Measurements from ENCODE around the gene CRLF2.

Gene CRLF2

DNA sequence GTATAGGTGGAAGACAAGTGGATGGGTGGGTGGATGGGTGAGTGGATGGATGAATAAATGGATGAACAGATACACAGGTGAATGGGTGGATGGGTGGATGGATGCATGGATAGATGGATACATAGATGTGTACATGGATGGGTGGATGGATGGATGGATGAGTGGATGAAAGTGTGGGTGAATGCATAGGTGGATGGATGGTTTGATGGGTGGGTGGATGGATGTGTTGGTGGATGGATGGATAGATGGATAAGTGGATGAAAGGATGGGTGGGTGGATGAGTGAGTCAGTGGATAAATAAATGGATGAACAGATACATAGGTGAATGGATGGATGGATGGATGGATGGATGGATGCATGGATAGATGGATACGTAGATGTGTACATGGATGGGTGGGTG, 1.6 kb downstream of the CRLF2 start:
- Histone ChIP-seq H3K36me3 (replicated peaks; ENCODE audit: insufficient read depth, low read length) (no peaks in the 10 kb centered on the region), H3K4me2 (ENCODE audit: low read depth, low read length) (no peak overlapping the region), H3K9me2 (replicated peaks; ENCODE audit: insufficient read depth, low read length) (no peaks in the 10 kb centered on the region), H3K27ac (ENCODE audit: low read length) (no peak overlapping the region), H3K9ac (ENCODE audit: low read length) (no peak overlapping the region), H2AFZ (ENCODE audit: low read length) (no peak overlapping the region), H3K4me1 (ENCODE audit: low read length) (peaks cover 5% of the 10 kb centered on the region), H3K27me3 (replicated peaks; ENCODE audit: insufficient read depth, low read length) (no peaks in the 10 kb centered on the region), H3F3A (ENCODE audit: insufficient read depth, low read length) (peaks cover 26% of the 10 kb centered on the region), H3K9me3 (replicated peaks; ENCODE audit: insufficient read depth, low read length) (no peaks in the 10 kb centered on the region), H3K79me2 (ENCODE audit: low read length) (peaks cover 7% of the 10 kb centered on the region; the same call in 1 of the 2 replicates), H4K20me1 (ENCODE audit: insufficient read depth, low read length) (no peaks in the 10 kb centered on the region), H3K4me3 (ENCODE audit: low read length) (no peak overlapping the region)
- TF ChIP-seq, protein P1, sequence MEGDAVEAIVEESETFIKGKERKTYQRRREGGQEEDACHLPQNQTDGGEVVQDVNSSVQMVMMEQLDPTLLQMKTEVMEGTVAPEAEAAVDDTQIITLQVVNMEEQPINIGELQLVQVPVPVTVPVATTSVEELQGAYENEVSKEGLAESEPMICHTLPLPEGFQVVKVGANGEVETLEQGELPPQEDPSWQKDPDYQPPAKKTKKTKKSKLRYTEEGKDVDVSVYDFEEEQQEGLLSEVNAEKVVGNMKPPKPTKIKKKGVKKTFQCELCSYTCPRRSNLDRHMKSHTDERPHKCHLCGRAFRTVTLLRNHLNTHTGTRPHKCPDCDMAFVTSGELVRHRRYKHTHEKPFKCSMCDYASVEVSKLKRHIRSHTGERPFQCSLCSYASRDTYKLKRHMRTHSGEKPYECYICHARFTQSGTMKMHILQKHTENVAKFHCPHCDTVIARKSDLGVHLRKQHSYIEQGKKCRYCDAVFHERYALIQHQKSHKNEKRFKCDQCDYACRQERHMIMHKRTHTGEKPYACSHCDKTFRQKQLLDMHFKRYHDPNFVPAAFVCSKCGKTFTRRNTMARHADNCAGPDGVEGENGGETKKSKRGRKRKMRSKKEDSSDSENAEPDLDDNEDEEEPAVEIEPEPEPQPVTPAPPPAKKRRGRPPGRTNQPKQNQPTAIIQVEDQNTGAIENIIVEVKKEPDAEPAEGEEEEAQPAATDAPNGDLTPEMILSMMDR (IDR thresholded peaks at IDR 0.05; ENCODE audit: low read length), result no peak
- TF ChIP-seq EZH2 (optimal IDR thresholded peaks at IDR 0.05; ENCODE audit: low read depth, low read length), result no peak
- TF ChIP-seq EZH2phosphoT487 (IDR thresholded peaks at IDR 0.05; ENCODE audit: low read length), result no peak
- DNase-seq, result no peak

DNA sequence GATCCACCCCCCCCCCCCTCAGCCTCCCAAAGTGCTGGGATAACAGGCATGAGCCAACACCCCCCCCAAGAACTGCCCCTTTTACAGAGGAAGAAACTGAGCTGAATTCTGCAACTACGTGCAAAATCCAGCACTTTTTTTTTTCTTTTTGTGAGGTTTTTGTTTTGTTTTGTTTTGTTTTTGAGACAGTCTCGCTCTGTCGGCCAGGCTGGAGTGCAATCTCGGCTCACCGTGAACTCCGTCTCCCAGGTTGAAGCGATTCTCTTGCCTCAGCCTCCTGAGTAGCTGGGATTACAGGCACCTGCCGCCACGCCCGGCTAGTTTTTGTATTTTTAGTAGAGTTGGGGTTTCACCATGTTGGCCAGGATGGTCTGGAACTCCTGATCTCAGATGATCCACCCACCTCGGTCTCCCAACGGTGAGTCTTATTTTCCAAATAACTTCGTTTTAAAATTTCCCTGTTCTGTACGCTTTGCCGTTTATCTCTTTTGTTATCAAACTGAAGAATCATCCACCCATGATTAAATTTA, 4.9 kb downstream of the CRLF2 start:
- Histone ChIP-seq H3K9me3 (replicated peaks; ENCODE audit: insufficient read depth, low read length) (no peaks in the 10 kb centered on the region), H3K27ac (ENCODE audit: low read length) (peak overlapping the region; percentile 100), H3K4me2 (ENCODE audit: low read depth, low read length) (peak overlapping the region; percentile 57), H3F3A (ENCODE audit: insufficient read depth, low read length) (peaks cover 18% of the 10 kb centered on the region), H3K36me3 (replicated peaks; ENCODE audit: insufficient read depth, low read length) (no peaks in the 10 kb centered on the region), H3K27me3 (replicated peaks; ENCODE audit: insufficient read depth, low read length) (no peaks in the 10 kb centered on the region), H2AFZ (ENCODE audit: low read length) (no peak overlapping the region), H3K4me1 (ENCODE audit: low read length) (peaks cover 7% of the 10 kb centered on the region), H4K20me1 (ENCODE audit: insufficient read depth, low read length) (no peaks in the 10 kb centered on the region), H3K9me2 (replicated peaks; ENCODE audit: insufficient read depth, low read length) (no peaks in the 10 kb centered on the region), H3K4me3 (ENCODE audit: low read length) (peak overlapping the region; percentile 62), H3K79me2 (ENCODE audit: low read length) (peaks cover 7% of the 10 kb centered on the region; the same call in 1 of the 2 replicates), H3K9ac (ENCODE audit: low read length) (peak overlapping the region; percentile 91)
- TF ChIP-seq EZH2 (optimal IDR thresholded peaks at IDR 0.05; ENCODE audit: low read depth, low read length) (no peak), EZH2phosphoT487 (IDR thresholded peaks at IDR 0.05; ENCODE audit: low read length) (no peak)
- TF ChIP-seq, protein P1 (IDR thresholded peaks at IDR 0.05; ENCODE audit: low read length), result no peak
- DNase-seq, result peak; percentile 21

DNA sequence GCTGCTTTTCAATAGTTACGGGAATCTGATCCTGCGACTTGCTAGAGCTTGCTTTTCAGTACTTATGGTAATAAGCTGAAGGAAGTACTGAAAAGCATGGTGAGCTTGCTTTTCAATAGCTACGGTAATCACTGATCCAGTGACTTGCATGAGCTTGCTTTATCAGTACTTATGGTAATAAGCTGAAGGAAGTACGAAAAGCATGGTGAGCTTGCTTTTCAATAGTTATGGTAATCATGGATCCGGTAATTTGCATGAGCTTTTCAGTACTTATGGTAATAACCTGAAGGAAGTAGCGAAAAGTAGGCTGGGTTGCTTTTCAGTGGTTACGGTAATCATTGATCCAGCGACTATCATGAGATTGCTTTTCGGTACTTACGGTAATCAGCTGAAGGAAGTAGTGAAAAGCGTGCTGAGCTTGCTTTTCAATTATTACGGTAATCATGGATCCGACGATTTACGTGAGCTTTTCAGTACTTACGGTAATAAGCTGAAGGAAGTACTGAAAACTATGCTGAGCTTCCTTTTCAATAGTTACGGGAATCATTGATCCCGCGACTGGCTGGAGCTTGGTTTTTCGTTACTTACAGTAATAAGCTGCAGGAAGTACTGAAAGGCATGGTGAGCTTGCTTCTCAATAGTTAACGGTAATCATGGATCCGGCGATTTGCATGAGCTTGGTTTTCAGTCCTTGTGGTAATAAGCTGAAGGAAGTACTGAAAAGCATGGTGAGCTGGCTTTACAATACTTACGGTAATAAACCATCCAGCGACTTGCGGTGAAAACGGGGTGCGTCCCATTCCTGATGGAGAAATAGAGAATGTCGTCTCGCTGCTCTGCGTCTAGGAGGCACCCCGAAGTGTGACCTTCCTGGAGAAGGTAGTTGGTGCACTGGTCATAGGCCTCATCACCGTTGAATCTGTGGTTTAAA, 6.5 kb downstream of the CRLF2 start:
- TF ChIP-seq EZH2phosphoT487 (IDR thresholded peaks at IDR 0.05; ENCODE audit: low read length), result no peak
- TF ChIP-seq, protein P1 (IDR thresholded peaks at IDR 0.05; ENCODE audit: low read length), result no peak
- no peak for TF ChIP-seq EZH2 (optimal IDR thresholded peaks at IDR 0.05; ENCODE audit: low read depth, low read length)
- H4K20me1 ChIP-seq (ENCODE audit: insufficient read depth, low read length), result no peaks in the 10 kb centered on the region
- H3K4me1 ChIP-seq (ENCODE audit: low read length), result peaks cover 7% of the 10 kb centered on the region
- peak; percentile 79 for DNase-seq
- no peaks in the 10 kb centered on the region for H3K36me3 ChIP-seq (replicated peaks; ENCODE audit: insufficient read depth, low read length)
- H3F3A ChIP-seq (ENCODE audit: insufficient read depth, low read length), result peaks cover 14% of the 10 kb centered on the region
- no peaks in the 10 kb centered on the region for H3K9me3 ChIP-seq (replicated peaks; ENCODE audit: insufficient read depth, low read length)
- no peaks in the 10 kb centered on the region for H3K27me3 ChIP-seq (replicated peaks; ENCODE audit: insufficient read depth, low read length)
- H2AFZ ChIP-seq (ENCODE audit: low read length), result peak overlapping the region; percentile 36
- H3K27ac ChIP-seq (ENCODE audit: low read length), result peak overlapping the region; percentile 100; the same call in 1 of the 2 replicates
- H3K79me2 ChIP-seq (ENCODE audit: low read length), result peaks cover 7% of the 10 kb centered on the region; the same call in 1 of the 2 replicates
- H3K4me3 ChIP-seq (ENCODE audit: low read length), result peak overlapping the region; percentile 51
- peak overlapping the region; percentile 36; the same call in 1 of the 2 replicates for H3K9ac ChIP-seq (ENCODE audit: low read length)
- peak overlapping the region; percentile 71 for H3K4me2 ChIP-seq (ENCODE audit: low read depth, low read length)
- H3K9me2 ChIP-seq (replicated peaks; ENCODE audit: insufficient read depth, low read length), result no peaks in the 10 kb centered on the region

All from MM.1S (cell line).